ENCODE data around the gene ATG10. TPM values are rescaled to one million over a fixed set of nuclear protein-coding genes. Genes with fewer than 3 reads are reported as not detected.

Gene ATG10
- total and polyA plus RNA-seq, 2 of the 8 experiments (the other 6 are each of a cell fraction or from before 2014, with no cell fraction given): 3.7 to 8.8 TPM

- TF ChIP-seq, protein P1, sequence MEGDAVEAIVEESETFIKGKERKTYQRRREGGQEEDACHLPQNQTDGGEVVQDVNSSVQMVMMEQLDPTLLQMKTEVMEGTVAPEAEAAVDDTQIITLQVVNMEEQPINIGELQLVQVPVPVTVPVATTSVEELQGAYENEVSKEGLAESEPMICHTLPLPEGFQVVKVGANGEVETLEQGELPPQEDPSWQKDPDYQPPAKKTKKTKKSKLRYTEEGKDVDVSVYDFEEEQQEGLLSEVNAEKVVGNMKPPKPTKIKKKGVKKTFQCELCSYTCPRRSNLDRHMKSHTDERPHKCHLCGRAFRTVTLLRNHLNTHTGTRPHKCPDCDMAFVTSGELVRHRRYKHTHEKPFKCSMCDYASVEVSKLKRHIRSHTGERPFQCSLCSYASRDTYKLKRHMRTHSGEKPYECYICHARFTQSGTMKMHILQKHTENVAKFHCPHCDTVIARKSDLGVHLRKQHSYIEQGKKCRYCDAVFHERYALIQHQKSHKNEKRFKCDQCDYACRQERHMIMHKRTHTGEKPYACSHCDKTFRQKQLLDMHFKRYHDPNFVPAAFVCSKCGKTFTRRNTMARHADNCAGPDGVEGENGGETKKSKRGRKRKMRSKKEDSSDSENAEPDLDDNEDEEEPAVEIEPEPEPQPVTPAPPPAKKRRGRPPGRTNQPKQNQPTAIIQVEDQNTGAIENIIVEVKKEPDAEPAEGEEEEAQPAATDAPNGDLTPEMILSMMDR (IDR thresholded peaks at IDR 0.05; ENCODE audit: control extremely low read depth in 1 of 3, insufficient read depth in 1 of 3, low read depth in 1 of 3, low read length in 3 of 3): no peak
- TF ChIP-seq CHD2 (IDR thresholded peaks at IDR 0.05; ENCODE audit: low read length) (no peak), CTBP2 (IDR thresholded peaks at IDR 0.05; ENCODE audit: borderline replicate concordance, insufficient read depth, insufficient read length, low read length) (no peak), CHD7 (IDR thresholded peaks at IDR 0.05; ENCODE audit: insufficient replicate concordance, low read length) (no peak), EGR1 (IDR thresholded peaks at IDR 0.05; ENCODE audit: borderline replicate concordance, low read depth, low read length) (no peak), MAX (IDR thresholded peaks at IDR 0.05) (no peak), KDM1A (IDR thresholded peaks at IDR 0.05; ENCODE audit: borderline replicate concordance, low read length) (no peak)
These were observed 204.4 kb downstream of the ATG10 start (continued) for GRCh38 chr5:82176115-82176814.

Measured in H1 (cell line).